ENCODE results near the gene AATK.

AATK gene

GRCh38 chr17:81187586-81188490 lies 21.8 kb upstream of the AATK start:
- no peak for TF ChIP-seq CTCF (conservative IDR thresholded peaks at IDR 0.05; ENCODE audit: low read length)
- H3K4me3 ChIP-seq (ENCODE audit: low read length) = no peak overlapping the region
- no peak for DNase-seq (ENCODE audit: low read depth)

- H3K4me3 ChIP-seq (ENCODE audit: low read length) = no peak overlapping the region
- DNase-seq (ENCODE audit: low read depth) = no peak
- TF ChIP-seq CTCF (conservative IDR thresholded peaks at IDR 0.05; ENCODE audit: low read length) = no peak
These were observed 21.1 kb upstream of the AATK start for GRCh38 chr17:81187120-81187519.

GRCh38 chr17:81186203-81186602 lies 20.2 kb upstream of the AATK start:
- no peak overlapping the region for H3K4me3 ChIP-seq (ENCODE audit: low read length)
- no peak for TF ChIP-seq CTCF (conservative IDR thresholded peaks at IDR 0.05; ENCODE audit: low read length)
- no peak for DNase-seq (ENCODE audit: low read depth)

GRCh38 chr17:81184555-81184954 lies 18.5 kb upstream of the AATK start:
- no peak for DNase-seq (ENCODE audit: low read depth)
- no peak for TF ChIP-seq CTCF (conservative IDR thresholded peaks at IDR 0.05; ENCODE audit: low read length)
- H3K4me3 ChIP-seq (ENCODE audit: low read length) = no peak overlapping the region

- no peak for DNase-seq (ENCODE audit: low read depth)
- no peak overlapping the region for H3K4me3 ChIP-seq (ENCODE audit: low read length)
- TF ChIP-seq CTCF (conservative IDR thresholded peaks at IDR 0.05; ENCODE audit: low read length) = no peak
These were observed 17.8 kb upstream of the AATK start for GRCh38 chr17:81183807-81184206.

GRCh38 chr17:81183316-81183715 lies 17.3 kb upstream of the AATK start:
- TF ChIP-seq CTCF (conservative IDR thresholded peaks at IDR 0.05; ENCODE audit: low read length) = no peak
- no peak overlapping the region for H3K4me3 ChIP-seq (ENCODE audit: low read length)
- DNase-seq (ENCODE audit: low read depth) = no peak

- DNase-seq (ENCODE audit: low read depth) = no peak
- no peak for TF ChIP-seq CTCF (conservative IDR thresholded peaks at IDR 0.05; ENCODE audit: low read length)
These were observed 16.6 kb upstream of the AATK start for GRCh38 chr17:81182596-81182995.

More at GRCh38 chr17:81182596-81182995, 16.6 kb upstream of the AATK start:
- no peak overlapping the region for H3K4me3 ChIP-seq (ENCODE audit: low read length)
